Superior temporal gyrus (tissue), 1 donor: ENCODE results near the gene MKRN2.
"Not testable (repeated sequence)": the region's sequence is repeated elsewhere in the genome, so short reads cannot be mapped to it uniquely, and the experiment has no call there.

Source experiments
- DNase-seq: peaks from one replicate; pipeline ENCODE4 v3.0.0-alpha.2; 2016; ENCODE audit errors: extremely low spot score

MKRN2 gene

DNA sequence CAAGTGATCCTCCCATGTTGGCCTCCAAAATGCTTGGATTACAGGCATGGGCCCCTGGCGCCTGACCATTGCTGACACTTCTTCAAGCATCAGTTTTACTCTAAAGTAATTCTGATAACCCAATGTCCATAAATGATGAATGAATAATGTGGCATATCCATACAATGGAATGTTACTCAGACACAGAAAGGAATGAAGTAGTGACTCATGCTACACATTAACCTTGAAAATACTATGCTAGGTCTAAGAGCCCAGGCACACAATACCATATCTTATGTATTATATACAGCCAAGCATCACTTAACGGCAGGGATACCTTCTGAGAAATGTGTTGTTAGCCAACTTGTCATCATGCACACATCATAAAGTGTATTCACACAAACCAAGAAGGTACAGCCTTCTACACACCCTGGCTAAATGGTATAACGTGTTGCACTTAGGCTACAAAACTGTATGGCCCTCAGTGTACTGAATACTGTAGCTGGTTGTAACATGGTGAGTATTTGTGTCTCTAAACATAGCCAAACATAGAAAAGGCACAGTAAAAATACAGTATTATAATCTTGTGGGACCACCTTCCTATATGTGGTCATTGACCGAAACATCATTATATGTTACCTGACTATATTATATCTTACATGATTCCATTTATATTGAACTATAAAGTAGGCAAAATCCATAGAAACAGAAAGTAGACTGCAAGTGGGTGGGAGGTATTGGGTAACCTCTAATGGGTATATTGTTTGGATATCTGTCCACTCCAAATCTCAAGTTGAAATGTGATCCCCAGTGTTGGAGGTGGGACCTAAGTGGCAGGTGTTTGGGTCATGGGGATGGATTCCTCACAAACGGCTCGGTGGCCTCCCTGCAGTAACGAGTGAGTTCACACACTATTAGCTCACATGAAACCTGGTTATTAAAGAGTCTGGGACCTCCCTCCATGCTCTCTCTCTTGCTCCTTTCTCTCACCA lies 31.4 kb downstream of the MKRN2 start:
- no peak for DNase-seq

DNA sequence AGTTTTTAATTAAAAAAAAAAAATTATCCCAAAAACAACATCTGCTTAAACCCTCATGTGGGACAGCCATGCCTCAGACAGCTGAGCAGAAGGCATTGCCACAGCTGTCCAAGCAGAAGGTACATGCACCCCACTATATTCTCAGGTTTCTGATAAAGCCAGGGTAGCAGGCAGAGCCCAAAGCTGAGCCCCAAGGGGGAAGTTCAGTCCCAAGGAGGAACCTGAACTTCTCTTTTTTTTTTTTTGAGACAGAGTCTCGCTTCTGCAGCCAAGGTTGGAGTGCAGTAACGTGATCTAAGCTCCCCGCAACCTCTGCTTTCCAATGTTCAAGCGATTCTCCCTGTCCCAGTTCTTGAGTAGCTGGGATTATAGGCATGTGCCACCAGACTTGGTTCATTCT lies 33.2 kb downstream of the MKRN2 start:
- no peak for DNase-seq

- DNase-seq = no peak
Observed at GRCh38 chr3:12591456-12591855, 34.6 kb downstream of the MKRN2 start.

- DNase-seq = no peak
Observed at GRCh38 chr3:12591997-12592715, 35.3 kb downstream of the MKRN2 start.

- peak; percentile 43 for DNase-seq
Observed at GRCh38 chr3:12593473-12593872, 36.6 kb downstream of the MKRN2 start.

DNA sequence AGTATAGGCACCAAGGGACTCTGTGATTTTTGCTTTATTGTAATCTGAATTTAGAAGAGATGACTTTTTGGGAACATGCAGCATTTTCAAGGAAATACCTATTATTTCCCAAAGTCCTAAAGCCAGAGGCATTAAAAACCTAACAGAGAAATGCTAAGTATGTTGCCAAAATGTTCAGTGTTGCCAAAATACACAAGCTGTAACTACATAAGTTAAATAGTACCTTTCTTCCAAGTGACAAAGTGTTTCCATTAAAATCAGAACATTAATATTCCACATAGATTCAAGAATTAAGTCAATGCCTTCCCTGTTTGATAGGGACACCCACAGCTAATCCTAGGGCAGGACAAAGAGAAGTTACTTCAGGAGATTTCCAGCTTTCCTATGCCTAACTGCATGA lies 42.0 kb downstream of the MKRN2 start:
- no peak for DNase-seq

- DNase-seq = no peak
Observed at GRCh38 chr3:12601072-12601471, 44.2 kb downstream of the MKRN2 start.

DNA sequence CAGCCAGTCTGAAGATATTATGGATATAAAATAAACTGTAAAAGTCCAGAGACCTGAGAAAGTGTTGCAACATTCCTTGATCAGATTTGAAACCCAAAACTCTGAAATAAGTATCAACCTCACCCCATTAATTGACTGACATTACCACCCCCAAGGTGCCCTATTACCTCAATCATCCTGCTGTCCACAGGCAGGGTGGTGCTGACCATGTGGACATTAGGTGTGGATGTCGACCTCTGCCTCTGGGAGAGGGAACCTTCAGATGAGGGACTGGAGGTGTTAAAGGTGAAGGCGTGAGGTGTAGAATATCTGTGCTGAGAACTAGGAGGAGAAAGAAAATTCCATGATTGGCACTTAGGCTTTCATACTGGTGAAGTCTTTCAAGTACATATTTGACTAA lies 47.1 kb downstream of the MKRN2 start:
- DNase-seq = no peak

GRCh38 chr3:12608376-12608775 lies 51.5 kb downstream of the MKRN2 start:
- no peak for DNase-seq

DNA sequence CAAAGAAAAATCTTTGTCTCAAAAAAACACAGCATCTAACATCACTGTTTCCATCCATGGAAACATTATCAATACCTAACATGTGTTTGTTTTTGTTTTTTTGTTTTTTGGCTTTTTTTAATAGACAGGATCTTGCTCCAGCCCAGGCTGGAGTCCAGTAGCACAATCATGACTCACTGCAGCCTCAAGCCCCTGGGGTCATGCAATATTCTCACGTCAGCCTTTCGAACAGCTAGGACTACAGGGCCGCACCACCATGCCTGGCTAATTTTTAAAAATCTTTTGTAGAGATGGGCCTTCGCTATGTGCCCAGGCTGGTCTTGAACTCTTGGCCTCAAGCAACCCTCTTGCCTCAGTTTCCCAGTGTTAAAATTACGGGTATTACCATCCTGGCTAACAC lies 54.2 kb downstream of the MKRN2 start:
- DNase-seq = no peak

- no peak for DNase-seq
Observed at GRCh38 chr3:12612514-12613226, 55.8 kb downstream of the MKRN2 start.

DNA sequence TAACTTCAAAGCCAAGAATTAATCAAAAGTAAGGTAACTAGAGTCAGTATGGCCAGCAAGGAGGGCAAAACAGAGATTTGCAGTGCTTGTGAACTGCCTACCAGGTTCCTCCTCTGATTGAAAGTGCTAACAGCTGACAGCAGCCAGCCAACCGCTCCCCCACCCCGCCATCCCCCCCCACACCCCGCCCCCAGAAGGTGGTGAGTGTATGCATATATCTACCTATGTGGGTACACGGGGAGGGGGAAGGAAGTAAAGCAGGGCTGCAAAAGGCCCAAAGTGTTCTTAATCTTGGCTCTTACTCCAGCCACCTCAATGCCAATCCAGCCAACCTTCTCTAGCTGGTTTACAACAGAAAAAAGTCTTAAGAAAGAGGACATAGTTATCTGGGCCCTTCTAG lies 56.4 kb downstream of the MKRN2 start:
- no peak for DNase-seq

- DNase-seq = no peak
Observed at GRCh38 chr3:12615266-12615665, 58.4 kb downstream of the MKRN2 start.

DNA sequence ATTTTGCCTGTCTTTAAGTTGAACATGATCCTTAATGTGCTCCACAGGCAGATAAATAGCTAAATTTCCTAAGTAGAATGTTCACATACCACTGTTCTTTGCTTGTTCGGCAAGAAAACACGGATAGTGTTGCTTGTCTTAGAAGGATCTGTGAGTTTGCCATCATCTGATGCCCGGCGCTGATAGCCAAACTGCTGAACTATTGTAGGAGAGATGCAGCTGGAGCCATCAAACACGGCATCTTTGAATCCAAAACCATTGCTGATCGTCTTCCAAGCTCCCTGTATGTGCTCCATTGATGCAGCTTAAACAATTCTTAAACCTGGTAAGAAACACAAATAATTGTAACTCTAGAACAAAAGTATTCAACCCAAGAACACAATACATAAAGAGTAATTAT lies 61.5 kb downstream of the MKRN2 start:
- no peak for DNase-seq

DNA sequence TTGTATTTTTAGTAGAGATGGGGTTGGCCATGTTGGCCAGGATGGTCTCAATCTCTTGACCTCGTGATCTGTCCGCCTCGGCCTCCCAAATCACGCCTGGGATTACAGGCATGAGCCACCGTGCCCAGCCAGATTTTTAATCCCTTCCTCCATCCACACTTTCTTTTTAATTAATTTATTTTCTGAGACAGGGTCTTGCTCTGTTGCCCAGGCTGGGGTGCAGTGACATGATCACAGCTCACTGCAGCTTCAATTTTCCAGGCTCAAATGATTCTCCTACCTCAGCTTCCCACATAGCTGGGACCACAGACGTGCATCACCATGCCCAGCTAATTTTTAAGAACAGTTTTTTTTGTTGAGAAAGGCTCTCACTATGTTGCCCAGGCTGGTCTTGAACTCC lies 63.4 kb downstream of the MKRN2 start:
- no peak for DNase-seq

GRCh38 chr3:12620729-12621128 lies 63.8 kb downstream of the MKRN2 start:
- no peak for DNase-seq

DNA sequence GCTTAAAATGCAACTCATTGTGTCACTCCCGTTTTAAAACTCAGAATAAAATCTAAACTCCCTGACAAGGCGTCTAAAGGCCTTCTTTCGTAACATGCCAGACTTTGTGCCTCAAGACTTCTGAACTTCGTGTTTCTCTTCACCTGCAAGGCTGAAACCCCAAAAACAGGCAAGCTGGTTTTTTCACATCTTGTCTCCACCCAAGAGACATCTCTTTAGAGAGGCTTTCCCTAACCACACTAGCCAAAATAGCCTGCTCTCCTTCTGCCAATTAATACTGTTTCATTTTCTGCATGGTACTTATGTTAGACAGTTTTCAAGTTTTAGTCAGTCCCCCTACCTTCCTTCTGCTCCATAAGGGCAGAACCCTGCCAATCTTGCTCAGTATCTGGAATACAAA lies 65.4 kb downstream of the MKRN2 start:
- no peak for DNase-seq

DNA sequence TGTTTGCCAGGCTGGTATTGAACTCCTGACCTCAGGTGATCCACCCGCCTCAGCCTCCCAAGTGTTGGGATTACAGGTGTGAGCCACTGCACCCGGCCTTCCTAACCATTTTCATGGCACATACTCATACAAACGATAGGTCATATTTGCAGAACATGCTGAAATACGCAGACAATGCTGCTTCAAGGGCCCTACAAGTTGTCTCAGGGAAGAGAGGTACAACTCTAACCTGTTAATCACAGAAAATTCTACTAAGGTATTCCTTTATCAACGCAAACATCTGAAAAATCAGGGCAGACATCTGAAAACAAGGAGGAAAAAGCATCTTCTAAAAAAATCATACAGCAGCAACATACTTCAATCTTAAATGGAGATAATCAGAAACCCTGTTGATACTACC lies 67.2 kb downstream of the MKRN2 start:
- no peak for DNase-seq

DNA sequence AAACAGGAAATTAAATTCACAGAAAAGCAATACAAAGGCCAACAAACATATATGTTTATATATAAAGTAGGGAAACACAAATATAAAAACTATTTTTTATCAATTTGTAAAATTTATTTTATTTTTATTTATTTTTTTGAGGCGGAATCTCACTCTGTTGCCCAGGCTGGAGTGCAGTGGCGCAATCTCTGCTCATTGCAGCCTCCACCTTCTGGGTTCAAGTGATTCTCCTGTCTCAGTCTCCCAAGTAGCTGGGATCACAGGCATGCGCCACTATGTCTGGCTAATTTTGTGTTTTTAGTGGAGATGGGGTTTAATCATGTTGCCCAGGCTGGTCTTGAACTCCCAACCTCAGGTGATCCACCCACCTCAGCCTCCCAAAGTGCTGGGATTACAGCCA lies 68.1 kb downstream of the MKRN2 start:
- DNase-seq = not testable (repeated sequence)

- DNase-seq = no peak
Observed at GRCh38 chr3:12627370-12627769, 70.5 kb downstream of the MKRN2 start.

DNA sequence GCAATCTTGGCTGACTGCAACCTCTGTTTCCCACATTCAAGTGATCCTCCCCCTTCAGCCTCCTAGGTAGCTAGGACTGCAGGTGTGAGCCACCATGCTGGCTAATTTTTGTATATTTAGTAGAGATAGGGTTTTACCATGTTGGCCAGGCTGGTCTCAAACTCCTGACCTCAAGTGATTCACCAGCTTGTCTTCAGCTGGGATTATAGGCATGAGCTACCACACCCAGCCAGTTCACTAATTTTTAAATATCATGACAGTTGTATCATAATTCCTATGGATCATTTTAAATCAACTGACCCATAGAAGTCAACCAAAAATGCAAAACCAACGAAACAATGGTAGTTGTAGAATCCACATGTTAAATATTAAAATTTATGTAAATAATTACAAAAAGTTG lies 71.9 kb downstream of the MKRN2 start:
- no peak for DNase-seq

- DNase-seq = no peak
Observed at GRCh38 chr3:12629560-12629959, 72.7 kb downstream of the MKRN2 start.
